ENCODE data around the gene TLX2.

TLX2 gene

GRCh38 chr2:74536166-74536950, 22.1 kb downstream of the TLX2 start:
- DNase-seq: no peak

- DNase-seq: no peak
Measured at GRCh38 chr2:74537140-74537539, 22.9 kb downstream of the TLX2 start.

DNA sequence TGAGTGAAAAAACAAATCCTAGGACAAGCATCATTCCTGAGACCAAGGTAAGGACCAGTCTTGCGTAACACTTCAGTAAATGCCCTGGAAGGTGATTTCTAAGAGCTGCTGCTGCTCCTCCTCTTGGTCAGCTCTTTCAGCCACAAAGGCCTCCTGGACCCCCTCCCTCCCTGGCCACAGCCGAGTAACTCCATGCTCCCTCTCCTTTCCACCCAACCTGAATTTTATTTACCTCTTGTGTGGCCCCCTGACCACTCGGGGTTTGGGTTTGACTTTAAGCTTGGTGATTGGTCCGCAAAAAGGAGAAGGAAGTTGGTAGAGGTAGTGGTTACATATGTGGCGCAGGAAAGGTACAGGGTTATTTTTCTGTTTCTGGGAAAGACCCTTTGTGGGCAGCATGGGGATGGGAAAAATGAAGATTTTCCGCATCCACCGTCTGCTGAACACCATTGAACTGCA, 24.7 kb downstream of the TLX2 start:
- DNase-seq: no peak

DNA sequence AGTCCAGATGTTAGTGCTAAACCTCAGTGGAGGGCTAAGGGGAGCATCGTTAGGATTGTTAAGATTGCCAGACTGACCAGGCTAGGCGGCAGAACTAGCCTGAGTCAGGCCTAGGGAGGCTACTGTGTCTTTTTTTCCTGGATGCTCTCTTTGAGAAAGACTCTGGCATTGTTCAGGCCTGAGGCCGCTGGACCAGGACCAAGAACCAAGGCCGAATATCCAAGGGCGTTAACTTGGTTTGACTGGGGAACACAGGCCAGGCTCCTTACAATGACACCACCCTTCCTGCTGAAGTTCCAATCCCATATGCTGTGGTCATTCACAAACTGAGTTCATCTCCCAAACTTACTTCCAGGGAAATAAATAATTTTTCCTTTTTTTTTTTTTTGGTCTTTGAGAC, 26.0 kb downstream of the TLX2 start:
- no peak for DNase-seq

DNA sequence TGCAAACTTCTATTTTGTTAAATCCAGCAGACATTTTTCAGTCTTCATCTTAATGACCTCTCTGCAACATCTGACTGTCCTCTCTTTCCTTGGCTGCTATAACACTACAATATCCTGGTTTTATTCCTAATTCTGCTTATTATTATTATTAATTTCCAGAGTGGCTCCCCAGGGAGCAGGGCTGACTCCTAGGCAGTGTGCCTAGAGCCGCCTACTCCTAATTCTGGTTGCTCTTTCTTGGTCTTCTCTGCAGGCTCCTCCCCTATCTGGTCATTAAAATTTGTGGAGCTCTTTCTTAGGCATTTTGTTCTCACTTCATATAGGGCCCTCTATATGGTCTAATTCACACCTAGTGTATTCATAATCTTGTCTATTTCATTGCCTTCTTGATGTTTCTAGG, 28.7 kb downstream of the TLX2 start:
- DNase-seq: no peak

- DNase-seq: no peak
Measured at GRCh38 chr2:74544634-74545033, 30.4 kb downstream of the TLX2 start.

DNA sequence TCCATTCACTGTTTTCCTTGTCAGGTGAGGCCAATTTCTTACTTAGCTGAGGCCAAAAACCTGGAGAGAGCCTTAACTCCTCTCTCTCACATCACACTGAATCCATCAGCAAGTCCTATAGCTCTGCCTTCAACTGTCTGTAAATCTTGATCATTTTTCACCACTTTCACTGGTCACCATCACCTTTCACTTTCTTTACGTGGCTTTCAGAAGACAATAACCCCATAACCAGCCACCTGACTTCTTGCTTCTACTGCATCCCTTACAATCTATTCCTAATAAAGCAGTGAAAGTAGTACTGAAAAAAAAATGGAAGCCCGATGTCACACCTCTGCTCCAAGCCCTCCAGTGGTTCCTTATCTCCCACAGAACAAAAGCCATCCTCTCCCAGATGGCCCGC, 31.8 kb downstream of the TLX2 start:
- no peak for DNase-seq

DNA sequence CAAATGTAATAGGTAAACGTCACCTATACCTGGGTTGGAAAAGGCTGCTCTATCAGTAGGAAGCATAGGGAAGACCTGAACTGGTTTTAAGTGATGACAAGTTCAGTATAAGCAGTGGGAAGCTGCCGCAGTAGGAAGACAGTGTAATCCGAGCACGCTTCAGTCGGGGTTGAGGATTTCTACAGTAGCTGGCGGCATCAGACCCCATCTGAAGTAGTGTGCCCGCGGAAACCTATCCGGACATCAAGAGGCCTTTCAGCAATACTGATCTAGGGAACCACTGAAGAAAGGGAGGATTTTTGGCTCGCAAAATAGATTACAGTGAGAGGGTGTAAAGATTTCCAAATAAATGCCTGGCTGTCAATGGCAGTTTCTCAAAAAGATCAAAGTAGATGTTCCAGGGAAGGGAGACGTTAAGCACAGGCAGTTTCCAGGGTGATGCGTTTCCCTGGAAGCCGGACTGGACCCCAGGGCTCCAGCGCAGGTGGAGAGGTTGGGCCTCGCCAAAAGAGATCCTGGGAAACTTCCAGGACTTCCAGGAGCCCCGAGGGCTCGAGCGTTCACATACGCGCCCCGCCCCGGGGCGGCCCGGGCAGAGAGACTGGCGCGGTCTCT, 34.1 kb downstream of the TLX2 start:
- no peak for DNase-seq

DNA sequence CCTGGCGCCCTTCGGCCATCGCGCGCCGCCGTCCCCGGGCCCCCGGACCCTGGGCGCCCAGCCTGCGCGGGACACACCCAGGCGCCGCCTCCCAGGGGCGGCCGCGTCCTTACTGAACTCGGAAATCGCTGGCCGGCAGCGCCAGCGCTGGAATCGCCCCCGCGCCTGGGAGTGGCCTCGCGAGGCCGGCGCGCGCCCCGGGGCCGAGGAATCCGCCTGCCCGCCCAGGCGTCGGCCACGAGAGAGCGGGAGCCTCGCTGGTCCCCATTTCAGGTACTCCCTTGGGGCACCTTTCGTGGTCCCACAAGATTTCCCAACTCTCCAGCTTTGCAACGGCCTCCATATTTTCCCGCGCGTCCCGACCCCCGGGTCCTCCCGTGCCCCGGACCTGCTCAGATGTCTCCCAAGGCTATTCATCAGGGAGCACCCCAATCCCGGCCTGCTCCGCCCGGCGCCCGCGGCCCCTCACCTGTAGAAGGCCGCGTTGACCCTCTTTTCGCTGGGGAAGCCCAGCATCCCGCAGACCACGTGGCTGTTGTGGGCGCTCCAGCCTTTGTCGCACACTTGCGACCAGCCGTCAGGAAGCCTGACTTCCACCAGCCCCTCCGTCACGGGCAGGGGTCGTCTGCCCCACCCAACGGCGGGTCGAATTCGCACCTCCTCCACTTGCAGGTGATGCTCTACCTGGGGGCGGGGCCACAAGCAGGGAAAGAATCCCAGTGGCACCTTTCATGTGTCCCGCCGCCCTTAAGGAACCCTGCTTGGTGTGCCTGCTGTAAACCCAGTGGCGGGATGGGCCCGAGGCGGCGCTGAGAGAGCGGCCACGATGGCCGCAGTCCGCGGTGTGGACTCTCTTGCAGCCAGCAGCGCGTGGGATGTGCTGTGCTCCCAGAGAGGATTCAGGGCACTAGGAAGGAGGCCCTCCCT, 34.9 kb downstream of the TLX2 start:
- no peak for DNase-seq

GRCh38 chr2:74550231-74550630, 36.0 kb downstream of the TLX2 start:
- no peak for DNase-seq

GRCh38 chr2:74551530-74551929, 37.3 kb downstream of the TLX2 start:
- DNase-seq: no peak

DNA sequence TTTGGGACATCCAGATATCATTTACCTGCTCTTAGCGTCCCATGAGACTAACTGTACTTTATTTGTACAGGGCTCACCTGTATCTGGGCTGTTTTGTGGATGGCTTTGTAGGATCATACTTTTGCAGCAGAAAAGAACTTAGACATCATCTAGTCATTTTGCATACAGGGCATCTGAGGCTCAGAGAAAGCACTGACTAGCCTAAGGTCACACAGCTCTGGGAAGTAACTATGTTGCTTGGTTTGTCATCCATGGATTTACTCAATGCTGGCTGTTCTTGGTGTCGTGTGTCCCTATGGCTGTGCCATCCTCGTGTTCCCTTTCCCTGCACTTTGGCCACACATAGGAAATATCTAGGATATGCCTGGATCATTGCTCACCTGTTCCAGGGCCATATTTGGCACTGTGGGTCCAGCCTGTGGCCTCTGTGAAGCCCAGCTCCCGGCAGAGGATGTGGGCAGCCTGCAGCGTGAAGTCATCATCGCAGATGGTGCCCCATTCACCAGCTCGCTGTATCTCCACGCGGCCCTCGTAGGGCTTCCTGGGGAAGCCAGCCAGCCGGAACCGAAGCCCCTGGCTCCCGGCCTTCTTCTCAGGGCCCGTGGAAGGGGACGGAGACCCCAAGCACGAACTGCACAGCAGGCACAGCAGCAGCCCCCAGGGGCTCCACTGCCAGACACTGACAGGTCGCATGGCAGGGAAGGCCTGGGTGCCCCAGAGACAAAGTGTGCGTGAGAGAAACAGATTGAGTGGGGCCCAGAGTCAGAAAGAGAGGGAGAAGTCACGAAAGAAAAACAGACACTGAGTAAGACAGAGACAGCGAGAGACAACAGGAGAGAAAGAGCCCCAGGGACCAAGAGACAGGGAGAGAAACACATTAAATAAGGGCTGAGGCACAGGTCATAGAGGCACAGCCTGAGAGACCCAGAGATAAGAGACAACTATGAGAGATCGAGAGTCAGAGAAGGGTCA, 38.0 kb downstream of the TLX2 start:
- no peak for DNase-seq

DNA sequence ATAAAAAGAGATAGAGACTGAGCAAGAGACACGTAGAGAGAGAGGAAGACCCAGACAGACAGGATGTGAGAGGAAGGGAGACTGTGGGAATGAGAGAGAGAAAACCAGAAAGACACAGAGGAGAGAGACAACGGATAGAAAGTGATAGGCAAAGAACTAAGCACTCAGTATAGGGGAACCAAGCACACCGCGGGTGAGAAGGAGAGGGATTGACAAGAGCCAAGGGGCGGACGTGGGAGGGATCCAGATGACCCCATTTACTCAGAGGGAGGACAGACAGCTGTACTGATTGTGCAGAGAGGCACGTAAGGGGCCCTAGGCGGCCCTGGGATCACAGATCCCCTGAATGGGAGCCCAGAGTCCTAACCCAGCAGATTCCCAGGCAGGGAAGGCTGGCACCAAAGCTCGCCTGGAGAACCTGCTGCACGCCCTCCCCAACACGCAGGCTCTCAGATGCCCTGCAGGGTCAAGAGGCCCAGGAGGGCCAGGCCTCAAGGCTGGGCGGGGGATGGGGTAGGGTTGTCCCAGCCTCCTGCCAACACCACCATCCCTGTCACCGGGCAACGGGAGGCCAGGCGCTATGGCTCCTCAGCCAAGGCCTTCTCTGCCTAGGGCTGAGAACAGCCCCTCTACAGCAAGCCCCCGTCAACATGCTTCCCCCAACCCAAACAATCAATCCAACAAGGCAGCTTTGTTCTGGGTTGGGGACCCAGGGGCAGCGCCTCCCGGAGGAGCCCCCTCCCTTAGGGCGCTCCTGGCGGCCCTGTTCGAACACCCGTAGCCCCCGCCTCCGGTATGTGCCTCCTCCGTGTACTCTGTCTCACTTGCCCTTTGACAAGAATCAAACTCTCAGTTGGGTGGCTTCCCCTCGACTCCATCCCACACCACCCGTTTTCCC, 38.9 kb downstream of the TLX2 start:
- peak; percentile 15 for DNase-seq

GRCh38 chr2:74553892-74554819, 39.9 kb downstream of the TLX2 start, which contains the start of the genes DOK1 and LOXL3:
TSS of gene DOK1 (plus strand) at chr2:74554720. CDS start at chr2:74554755, 35 bp downstream.
TSS of gene LOXL3 (minus strand) at chr2:74553942. CDS start at chr2:74552634, 1,308 bp downstream.
- peak; percentile 89 for DNase-seq

DNA sequence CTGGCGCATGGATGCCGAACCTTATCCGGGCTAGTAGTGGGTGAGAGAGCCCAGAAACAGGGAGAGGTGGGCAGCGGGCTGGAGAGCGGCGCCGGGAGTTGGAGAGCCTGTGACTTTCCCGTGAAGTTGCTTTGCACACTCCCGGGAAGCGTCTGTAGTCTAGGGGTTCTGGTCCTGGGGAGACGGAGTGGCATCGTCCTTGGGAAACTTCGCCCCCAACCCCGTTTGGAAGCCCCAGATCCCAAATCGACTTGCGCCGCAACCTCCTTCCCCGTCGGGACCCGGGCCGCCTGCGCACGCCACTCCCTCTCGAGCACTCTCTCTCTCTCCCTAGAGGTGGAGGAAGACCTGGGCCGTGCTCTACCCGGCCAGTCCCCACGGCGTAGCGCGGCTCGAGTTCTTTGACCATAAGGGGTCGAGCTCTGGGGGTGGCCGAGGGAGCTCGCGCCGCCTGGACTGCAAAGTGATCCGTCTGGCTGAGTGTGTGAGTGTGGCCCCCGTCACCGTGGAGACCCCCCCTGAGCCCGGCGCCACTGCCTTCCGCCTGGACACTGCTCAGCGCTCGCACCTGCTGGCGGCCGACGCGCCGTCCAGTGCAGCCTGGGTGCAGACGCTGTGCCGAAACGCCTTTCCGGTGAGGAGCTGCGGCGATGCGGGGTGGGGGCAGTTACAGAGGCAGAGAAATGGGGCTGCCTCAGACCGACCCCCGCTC, 40.7 kb downstream of the TLX2 start:
- no peak for DNase-seq

DNA sequence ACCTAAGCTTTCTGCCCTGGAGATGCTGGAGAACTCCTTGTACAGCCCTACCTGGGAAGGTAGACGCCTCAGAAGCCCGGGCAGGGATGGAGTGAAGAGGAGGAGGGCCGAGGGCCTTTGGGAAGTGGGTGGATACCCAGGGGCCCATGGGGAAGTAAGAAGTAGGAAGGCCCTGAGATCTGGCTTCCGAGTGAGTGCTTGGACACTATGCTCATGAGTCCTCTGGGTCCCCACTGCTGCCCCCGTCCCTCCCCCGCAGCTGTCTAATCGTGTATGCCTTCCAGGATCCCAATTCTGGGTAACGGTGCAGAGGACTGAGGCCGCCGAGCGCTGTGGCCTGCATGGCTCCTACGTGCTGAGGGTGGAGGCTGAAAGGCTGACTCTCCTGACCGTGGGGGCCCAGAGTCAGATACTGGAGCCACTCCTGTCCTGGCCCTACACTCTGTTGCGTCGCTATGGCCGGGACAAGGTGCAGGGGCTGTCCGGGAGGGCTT, 41.4 kb downstream of the TLX2 start:
- no peak for DNase-seq

DNA sequence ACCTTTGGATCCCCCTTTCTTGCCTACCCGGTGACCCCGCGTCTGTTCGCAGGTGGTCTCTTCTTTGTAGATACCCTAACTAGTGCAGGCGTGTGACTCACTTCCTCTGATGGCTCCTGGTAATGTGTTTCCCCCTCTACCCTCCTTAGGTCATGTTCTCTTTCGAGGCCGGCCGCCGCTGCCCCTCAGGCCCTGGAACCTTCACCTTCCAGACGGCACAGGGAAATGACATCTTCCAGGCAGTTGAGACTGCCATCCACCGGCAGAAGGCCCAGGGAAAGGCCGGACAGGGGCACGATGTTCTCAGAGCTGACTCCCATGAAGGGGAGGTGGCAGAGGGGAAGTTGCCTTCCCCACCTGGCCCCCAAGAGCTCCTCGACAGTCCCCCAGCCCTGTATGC, 41.9 kb downstream of the TLX2 start:
- DNase-seq: no peak

DNA sequence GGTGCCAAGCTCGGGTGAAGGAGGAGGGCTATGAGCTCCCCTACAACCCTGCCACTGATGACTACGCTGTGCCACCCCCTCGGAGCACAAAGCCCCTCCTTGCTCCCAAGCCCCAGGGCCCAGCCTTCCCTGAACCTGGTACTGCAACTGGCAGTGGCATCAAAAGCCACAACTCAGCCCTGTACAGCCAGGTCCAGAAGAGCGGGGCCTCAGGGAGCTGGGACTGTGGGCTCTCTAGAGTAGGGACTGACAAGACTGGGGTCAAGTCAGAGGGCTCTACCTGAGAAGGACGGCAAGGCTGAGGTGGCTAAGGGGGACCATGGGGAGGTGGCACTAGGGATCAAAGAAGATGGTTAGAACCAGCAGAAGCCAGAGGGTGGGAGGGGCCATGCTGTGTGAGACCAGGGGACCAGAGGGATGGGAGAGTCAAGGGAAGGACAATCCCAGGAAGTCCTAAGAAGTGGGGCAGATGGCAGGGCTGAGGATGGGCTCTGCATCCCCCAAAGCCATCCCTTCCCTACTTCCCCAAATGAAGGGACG, 42.7 kb downstream of the TLX2 start:
- DNase-seq: no peak

Measured in GOT3 (cell line).